Measurements from ENCODE around the gene EFCAB6. TPM values are rescaled to one million over a fixed set of nuclear protein-coding genes. Genes with fewer than 3 reads are reported as not detected.

Gene EFCAB6
- total RNA-seq, 1 experiment from 2014 or later: 0.40 TPM

DNA sequence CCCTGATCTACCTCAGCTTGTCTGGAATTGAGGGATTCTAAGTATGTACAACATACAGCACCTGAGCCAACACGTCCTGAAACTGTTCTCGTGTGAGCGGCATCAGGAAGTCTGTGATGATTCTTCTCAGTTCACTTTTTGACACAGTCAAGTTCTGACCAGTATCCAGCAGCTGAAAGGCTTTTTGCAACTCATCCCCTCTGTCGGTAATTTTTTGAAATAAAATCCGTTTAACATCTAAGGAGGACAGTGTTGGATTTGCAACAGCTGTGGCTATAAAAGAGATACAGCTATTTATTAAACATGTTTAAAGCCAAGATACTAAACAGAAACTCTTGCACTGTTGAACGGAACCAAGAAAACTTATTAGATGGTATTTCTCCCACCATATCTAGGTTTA, 39.3 kb downstream of the EFCAB6 start:
- DNase-seq (ENCODE audit: unreplicated experiment): no peak
- Mint-ChIP-seq H3K27ac (ENCODE audit: low read depth, unreplicated experiment) (no peak overlapping the region), H3K9me3 (ENCODE audit: unreplicated experiment) (no peaks in the 10 kb centered on the region), H3K4me3 (ENCODE audit: unreplicated experiment) (no peak overlapping the region), H3K4me1 (ENCODE audit: insufficient read depth, unreplicated experiment) (peaks cover 11% of the 10 kb centered on the region), H3K36me3 (ENCODE audit: insufficient read depth, unreplicated experiment) (no peaks in the 10 kb centered on the region), H3K27me3 (ENCODE audit: insufficient read depth, unreplicated experiment) (no peaks in the 10 kb centered on the region)
- intact Hi-C loops (cut with micrococcal nuclease): no loop called here
- TF ChIP-seq CTCF (IDR thresholded peaks at IDR 0.05; ENCODE audit: unreplicated experiment): no peak
- BruUV-seq (replicated peaks): no TSS peak
- ChIA-PET POLR2A (no interaction called here), CTCF (no interaction called here)

DNA sequence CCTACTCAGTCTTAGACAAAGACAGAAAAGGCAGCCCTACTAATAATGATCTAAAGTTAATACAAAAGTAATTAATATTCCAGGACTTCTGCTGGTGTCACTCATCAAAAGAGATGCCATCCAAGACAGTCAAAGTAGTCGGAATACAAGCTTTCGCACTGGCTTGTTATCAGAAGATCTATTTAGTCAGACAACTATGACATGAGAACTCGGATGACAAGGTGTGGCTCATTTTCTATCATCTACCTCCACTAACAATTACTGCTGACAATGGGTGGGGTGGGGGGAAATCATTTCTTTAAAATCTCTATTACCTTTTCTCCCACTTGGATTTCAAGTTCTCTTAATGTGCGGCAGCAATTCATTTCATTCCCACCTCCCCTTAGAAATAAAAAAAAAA, 56.7 kb downstream of the EFCAB6 start:
- BruUV-seq (replicated peaks): no TSS peak
- no peak overlapping the region for H3K4me3 Mint-ChIP-seq (ENCODE audit: unreplicated experiment)
- peaks cover 60% of the 10 kb centered on the region for H3K27me3 Mint-ChIP-seq (ENCODE audit: insufficient read depth, unreplicated experiment)
- H3K36me3 Mint-ChIP-seq (ENCODE audit: insufficient read depth, unreplicated experiment): no peaks in the 10 kb centered on the region
- no peak for DNase-seq (ENCODE audit: unreplicated experiment)
- CTCF ChIA-PET: interaction anchor here (0.7 kb wide), 1 partner anchor 482 kb away, joined by 4 read pairs; no protein-coding TSS in a partner anchor
- no peaks in the 10 kb centered on the region for H3K4me1 Mint-ChIP-seq (ENCODE audit: insufficient read depth, unreplicated experiment)
- no peak for TF ChIP-seq CTCF (IDR thresholded peaks at IDR 0.05; ENCODE audit: unreplicated experiment)
- intact Hi-C loops (cut with micrococcal nuclease): no loop called here
- POLR2A ChIA-PET: interaction anchor here (0.6 kb wide), 2 partner anchors 32 to 106 kb away, joined by 3 read pairs; no protein-coding TSS in a partner anchor
- H3K27ac Mint-ChIP-seq (ENCODE audit: low read depth, unreplicated experiment): no peak overlapping the region
- peaks cover 8% of the 10 kb centered on the region for H3K9me3 Mint-ChIP-seq (ENCODE audit: unreplicated experiment)

DNA sequence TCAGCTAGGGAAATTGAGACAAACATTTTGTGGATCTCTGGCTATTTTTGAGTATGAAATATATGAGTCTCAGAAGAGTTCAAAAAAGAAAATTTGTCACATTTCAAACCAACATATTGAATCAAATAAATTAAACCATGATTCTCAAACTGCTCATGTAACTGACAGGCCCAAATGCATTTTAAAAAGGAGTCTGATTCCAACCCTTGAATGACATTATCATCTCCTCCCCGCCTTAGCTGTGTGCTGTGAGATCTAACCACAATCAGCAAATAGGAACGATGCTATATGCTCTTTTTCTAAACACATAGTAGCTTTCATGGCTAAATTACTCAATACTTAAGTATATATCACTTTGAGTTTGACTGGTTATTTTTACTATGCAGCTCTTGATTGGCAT, 57.1 kb downstream of the EFCAB6 start:
- H3K4me3 Mint-ChIP-seq (ENCODE audit: unreplicated experiment): no peak overlapping the region
- H3K4me1 Mint-ChIP-seq (ENCODE audit: insufficient read depth, unreplicated experiment): no peaks in the 10 kb centered on the region
- BruUV-seq (replicated peaks): no TSS peak
- POLR2A ChIA-PET: interaction anchor here (0.6 kb wide), 1 partner anchor 106 kb away, joined by 3 read pairs; no protein-coding TSS in a partner anchor
- no peak overlapping the region for H3K27ac Mint-ChIP-seq (ENCODE audit: low read depth, unreplicated experiment)
- peaks cover 64% of the 10 kb centered on the region for H3K27me3 Mint-ChIP-seq (ENCODE audit: insufficient read depth, unreplicated experiment)
- DNase-seq (ENCODE audit: unreplicated experiment): no peak
- H3K36me3 Mint-ChIP-seq (ENCODE audit: insufficient read depth, unreplicated experiment): no peaks in the 10 kb centered on the region
- peaks cover 8% of the 10 kb centered on the region for H3K9me3 Mint-ChIP-seq (ENCODE audit: unreplicated experiment)
- no peak for TF ChIP-seq CTCF (IDR thresholded peaks at IDR 0.05; ENCODE audit: unreplicated experiment)
- CTCF ChIA-PET: no interaction called here
- intact Hi-C loops (cut with micrococcal nuclease): no loop called here

DNA sequence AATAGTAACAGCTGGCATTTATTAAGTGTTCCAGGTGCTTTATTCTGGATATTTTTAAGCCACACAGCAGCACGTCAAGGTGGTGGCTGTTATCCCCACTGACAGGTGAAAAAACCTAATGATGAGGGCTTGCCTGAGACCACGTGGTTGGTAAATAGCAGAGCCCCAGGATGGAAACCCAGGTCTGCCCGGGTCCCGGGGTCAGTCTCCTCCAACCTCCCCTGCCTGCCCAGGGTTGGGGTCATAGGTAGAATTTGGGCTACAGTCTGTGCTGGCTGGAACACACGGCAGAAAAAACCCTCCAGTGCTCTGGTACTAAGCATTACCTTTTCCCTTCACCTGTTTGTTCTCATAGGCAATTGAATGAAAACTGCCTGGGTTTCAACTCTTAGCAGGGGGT, 57.9 kb downstream of the EFCAB6 start:
- no peak for TF ChIP-seq CTCF (IDR thresholded peaks at IDR 0.05; ENCODE audit: unreplicated experiment)
- H3K27ac Mint-ChIP-seq (ENCODE audit: low read depth, unreplicated experiment): no peak overlapping the region
- peaks cover 68% of the 10 kb centered on the region for H3K27me3 Mint-ChIP-seq (ENCODE audit: insufficient read depth, unreplicated experiment)
- H3K4me1 Mint-ChIP-seq (ENCODE audit: insufficient read depth, unreplicated experiment): no peaks in the 10 kb centered on the region
- ChIA-PET CTCF (no interaction called here), POLR2A (no interaction called here)
- no peaks in the 10 kb centered on the region for H3K36me3 Mint-ChIP-seq (ENCODE audit: insufficient read depth, unreplicated experiment)
- no peak for DNase-seq (ENCODE audit: unreplicated experiment)
- no peak overlapping the region for H3K4me3 Mint-ChIP-seq (ENCODE audit: unreplicated experiment)
- BruUV-seq (replicated peaks): no TSS peak
- peaks cover 8% of the 10 kb centered on the region for H3K9me3 Mint-ChIP-seq (ENCODE audit: unreplicated experiment)
- intact Hi-C loops (cut with micrococcal nuclease): no loop called here

All from MCF 10A (cell line).